ENCODE results near the gene BCL2L15.
"Not testable (repeated sequence)": the region's sequence is repeated elsewhere in the genome, so short reads cannot be mapped to it uniquely, and the experiment has no call there.

Gene BCL2L15

DNA sequence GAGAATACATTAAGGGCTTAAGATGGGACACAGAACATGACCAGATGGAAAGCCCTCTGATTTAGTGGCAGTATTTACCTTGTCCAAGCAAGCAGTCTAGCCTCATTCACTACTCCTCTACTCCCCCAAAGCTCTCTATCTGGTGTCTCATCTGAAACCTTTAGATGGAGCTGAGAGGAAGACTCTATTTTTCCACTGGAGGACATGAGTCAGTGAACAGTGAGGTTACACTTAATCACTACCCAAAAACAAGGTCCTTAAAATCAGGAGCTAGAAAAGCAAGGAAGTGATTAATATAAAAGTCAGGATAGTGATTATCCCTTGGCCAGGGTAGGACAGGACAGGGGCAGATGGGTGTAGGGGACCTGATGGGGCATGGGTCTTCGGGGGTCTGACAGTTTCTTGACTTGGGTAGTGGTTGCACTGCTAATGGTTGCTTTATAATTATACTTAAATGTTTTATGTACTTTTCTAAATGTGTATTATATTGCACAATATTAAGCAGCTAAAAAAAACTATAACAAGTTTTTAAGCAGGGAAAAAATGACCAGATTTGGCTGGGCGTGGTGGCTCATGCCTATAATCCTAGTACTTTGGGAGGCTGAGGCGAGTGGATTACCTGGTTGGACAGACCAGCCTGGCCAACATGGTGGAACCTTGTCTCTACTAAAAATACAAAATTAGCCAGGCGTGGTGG, 18.8 kb downstream of the BCL2L15 start:
- DNase-seq = no peak

DNA sequence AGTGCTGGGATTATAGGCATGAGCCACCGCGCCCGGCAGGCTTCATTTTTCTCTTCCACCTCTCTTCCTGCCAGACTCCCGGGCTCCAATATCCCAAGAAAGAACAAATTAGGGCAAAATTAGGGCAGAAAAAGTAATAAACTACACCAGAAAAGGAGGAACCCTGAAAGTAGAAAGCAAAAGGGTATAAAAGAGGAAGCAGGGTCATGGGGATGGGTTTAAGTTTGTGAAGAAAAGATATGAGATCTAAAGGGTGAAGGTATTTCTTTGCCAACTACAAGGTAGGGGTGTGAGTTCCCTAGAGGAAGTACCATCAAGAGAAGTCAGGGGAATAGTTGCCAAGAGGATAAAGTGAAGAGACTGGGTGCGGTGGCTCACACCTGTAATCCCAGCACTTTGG, 25.7 kb downstream of the BCL2L15 start:
- no peak for DNase-seq

DNA sequence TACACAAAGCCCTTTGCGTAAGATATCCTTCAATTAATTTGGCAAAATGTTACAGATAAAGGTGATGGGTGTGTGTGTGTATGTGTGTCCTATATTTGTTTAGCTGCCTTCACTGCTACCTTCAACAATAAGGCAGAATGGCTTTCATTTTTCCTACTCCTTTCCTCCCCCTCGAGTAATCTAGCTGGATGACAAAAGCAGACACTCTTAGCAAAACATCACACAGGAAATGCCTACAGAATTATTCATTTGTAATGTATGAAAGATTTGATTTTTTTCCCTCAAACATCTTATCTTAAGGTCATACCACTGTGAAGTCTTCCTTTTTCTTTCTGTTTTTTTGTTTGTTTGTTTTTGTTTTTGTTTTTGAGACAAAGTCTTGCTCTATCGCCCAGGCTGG, 26.5 kb downstream of the BCL2L15 start:
- no peak for DNase-seq

DNA sequence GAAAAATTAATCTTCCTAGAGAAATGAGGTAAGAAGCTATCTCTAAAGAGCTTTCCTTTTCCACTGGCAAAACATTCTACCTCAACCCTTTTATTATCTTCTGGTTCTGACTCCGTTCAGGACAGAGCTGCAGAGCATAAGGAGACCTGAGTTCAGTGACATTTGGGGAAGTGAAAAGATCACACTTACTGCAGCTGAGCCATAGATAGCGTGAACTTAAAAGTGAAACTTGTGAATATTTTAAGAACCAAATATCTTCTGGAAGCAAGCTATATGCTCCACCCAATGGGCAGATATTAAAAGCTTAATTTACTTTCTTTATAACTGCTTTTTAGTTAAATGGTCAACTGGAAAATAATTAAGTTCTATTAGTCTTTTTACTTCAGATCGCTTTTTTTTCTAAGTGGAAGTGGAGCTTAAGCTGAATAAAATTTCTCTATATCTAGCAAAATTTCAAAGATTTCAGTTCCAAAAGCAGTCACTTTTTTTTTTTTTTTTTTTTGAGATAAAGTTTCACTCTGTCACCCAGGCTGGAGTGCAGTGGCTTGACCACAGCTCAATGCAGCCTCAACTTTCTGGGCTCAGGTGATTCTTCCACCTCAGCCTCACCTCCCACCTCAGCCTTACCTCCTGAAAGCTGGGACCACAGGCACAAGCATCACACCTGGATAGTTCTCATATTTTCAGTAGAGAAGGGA, 27.8 kb downstream of the BCL2L15 start:
- no peak for DNase-seq

- no peak for DNase-seq
Observed at GRCh38 chr1:113858982-113859381, 28.4 kb downstream of the BCL2L15 start.

DNA sequence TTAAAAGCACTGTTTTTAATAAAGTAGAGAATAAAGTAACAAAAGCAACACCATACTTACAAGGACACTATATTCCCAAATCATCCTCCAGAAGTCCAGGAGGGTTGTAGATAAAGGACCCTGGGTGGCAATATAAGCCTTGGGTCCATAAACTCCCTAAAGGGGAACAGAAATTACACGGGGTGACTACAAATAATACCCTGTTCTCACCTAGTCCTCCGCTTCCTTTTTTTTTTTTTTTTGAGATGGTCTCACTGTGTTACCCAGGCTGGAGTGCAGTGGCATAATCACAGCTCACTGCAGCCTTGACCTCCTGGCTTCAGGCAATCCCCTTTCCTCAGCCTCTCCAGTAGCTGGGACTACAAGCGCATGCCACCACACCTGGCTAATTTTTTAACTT, 29.0 kb downstream of the BCL2L15 start:
- DNase-seq = no peak

DNA sequence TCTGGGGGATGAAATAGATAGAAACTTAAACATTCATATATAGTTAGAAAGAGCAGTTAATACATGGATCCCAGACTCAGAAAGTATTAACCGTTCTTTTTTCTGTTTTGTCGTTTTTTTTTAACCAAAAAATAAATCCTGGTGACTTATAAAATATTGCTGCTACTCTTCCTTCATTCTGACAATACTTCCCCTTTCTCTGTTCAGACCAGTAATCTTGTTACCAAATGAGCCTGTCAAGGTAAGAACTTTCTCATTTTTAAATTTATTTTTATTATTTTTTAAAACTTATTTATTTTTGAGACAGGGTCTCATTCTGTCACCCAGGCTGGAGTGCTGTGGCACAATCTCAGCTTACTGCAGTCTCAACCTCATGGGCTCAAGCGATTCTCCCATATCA, 29.6 kb downstream of the BCL2L15 start:
- DNase-seq = no peak

DNA sequence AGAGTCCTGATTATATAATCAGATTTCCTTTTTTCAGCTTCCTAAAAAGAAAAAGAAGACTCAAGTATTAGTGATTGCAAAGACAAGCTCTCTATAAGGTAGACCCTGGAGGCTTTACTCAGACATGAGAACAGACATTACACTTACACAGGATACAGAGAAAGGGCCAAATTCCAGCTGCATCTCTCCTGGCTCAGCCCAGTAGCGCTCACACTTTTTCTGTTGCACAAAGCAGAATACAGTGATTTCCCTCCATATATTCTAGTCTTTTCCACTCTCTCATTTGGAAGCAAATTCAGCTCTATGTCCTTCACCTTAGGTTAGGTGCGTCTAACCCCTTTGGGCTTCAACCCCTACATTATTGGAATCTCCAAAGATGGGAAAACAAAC, 31.0 kb downstream of the BCL2L15 start:
- DNase-seq = no peak

DNA sequence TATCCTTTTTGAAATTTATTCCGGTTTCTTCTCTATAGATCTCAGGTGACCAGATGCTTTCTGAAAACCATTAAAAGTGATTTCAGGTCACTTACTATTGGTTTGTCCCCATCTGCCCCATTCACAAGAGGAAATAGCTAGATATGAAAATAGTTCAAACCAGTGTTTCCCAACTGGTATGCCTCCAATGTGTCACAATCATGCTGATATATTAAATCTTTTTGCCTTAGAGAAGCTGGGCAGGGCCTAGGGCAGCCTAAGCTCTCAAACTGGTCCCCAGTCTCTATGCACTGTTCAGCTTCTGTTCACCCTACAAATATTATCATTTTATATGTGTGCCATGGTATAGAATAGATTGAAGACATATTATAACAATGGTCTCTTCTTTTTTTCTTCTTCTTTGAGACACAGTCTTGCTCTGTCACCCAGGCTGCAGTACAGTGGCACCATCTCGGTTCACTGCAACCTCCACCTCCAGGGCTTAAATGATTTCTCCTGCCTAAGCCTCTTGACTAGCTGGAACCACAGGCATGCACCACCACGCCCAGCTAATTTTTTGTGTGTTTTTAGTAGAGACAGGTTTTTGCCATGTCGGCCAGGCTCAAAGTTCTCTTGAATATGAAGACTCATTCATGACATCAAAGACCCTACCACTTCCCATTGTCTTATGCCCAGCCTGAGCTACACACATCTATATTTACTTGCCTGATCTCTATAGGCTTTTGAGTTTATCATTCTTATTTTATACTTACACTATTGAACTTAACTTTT, 31.6 kb downstream of the BCL2L15 start:
- no peak for DNase-seq

- no peak for DNase-seq
Observed at GRCh38 chr1:113854234-113854633, 33.1 kb downstream of the BCL2L15 start.

DNA sequence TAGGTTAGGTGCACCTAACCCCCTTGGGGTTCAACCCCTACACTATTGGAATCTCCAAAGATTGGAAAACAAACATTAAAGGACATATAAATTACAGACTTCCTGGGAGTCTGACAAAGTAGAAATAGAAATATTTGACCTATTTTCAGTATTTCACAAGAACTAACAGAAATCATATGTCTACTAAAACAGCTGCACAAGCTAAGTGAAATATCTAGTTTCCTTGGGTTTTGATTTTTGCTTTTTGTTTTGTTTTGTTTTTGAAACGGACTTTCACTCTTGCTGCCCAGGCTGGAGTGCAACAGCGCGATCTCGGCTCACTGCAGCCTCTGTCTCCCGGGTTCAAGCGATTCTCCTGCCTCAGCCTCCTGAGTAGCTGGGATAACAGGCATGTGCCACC, 34.7 kb downstream of the BCL2L15 start:
- not testable (repeated sequence) for DNase-seq

GRCh38 chr1:113850127-113850796, 37.1 kb downstream of the BCL2L15 start:
- no peak for DNase-seq

- DNase-seq = no peak
Observed at GRCh38 chr1:113849072-113849471, 38.3 kb downstream of the BCL2L15 start.

DNA sequence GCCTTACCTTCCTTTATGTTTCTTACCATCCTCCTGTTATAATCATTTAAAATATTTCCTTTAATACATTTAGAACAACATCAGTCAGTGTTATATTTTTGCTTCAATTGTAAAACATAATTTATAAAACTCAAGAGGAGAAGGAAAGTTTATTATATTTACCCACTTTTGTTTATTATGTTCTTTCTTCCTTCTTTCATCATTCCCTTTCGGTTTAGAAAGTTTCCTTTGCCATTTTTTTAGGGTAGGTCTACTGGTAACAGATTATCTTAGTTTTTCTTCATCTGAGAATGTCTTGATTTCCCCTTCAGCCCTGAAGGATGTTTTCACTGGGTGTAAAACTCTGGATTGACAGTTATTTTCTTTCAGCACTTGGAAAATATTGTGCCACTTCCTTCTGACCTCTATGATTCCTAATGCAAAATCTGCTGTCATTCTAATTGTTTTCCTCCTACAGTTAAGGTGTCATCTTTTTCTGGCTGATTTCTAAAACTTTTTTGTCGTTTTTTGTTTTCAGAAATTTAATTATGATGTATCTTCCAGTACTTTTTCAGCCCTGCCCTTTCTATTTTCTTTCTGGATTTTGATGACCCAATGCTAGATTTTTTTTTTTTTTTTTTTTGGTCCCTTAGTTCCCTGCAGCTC, 40.9 kb downstream of the BCL2L15 start:
- DNase-seq = no peak

- no peak for DNase-seq
Observed at GRCh38 chr1:113836534-113836933, 50.8 kb downstream of the BCL2L15 start.

- no peak for DNase-seq
Observed at GRCh38 chr1:113835686-113836290, 51.6 kb downstream of the BCL2L15 start.

GRCh38 chr1:113834716-113835115, 52.7 kb downstream of the BCL2L15 start:
- no peak for DNase-seq

Measured in NCI-H1436 treated with DMSO at 0.1 percent for 48 hours (cell line).